Progenitor cell of endocrine pancreas (in vitro differentiated cells): Measurements from ENCODE around the gene CHMP4A. TPM values are rescaled to one million over a fixed set of nuclear protein-coding genes. Genes with fewer than 3 reads are reported as not detected.
"Not testable (repeated sequence)": the region's sequence is repeated elsewhere in the genome, so short reads cannot be mapped to it uniquely, and the experiment has no call there.

Experiments
- DNase-seq: peaks from one replicate; pipeline ENCODE4 v3.0.0; 2021; ENCODE audit warnings: low spot score; ENCODE audit not compliant: unreplicated experiment
- H3K27ac Mint-ChIP-seq: 2 replicates; pipeline ENCODE4 v1.8.0; 2021; ENCODE audit warnings: mild to moderate bottlenecking, moderate library complexity, mixed read lengths
- H3K27me3 Mint-ChIP-seq: 2 replicates; pipeline ENCODE4 v1.8.0; 2021; ENCODE audit warnings: mixed read lengths
- H3K36me3 Mint-ChIP-seq: 2 replicates; pipeline ENCODE4 v1.8.0; 2022; ENCODE audit warnings: mixed read lengths; ENCODE audit not compliant: insufficient read depth
- H3K4me1 Mint-ChIP-seq: 2 replicates; pipeline ENCODE4 v1.8.0; 2021; ENCODE audit warnings: low read depth, mixed read lengths
- H3K4me3 Mint-ChIP-seq: 2 replicates; pipeline ENCODE4 v1.8.0; 2021; ENCODE audit warnings: low read depth, mild to moderate bottlenecking, moderate library complexity, mixed read lengths
- H3K9me3 Mint-ChIP-seq: 2 replicates; pipeline ENCODE4 v1.8.0; 2021; ENCODE audit warnings: low read depth, mixed read lengths
- CTCF ChIP-seq: fragments of 200-600 bp; sonication (generic); IDR thresholded peaks from one replicate; pipeline ENCODE4 v1.5.0; 2021; ENCODE audit warnings: antibody characterized with exemption, mild to moderate bottlenecking; ENCODE audit not compliant: unreplicated experiment
- total RNA-seq: library from RNA; stranded (reverse); gene quantifications from 2 replicates; pipeline ENCODE4 v1.2.1, GENCODE V29; 2021

Gene CHMP4A
- total RNA-seq, 1 donor from 2014 or later, result 54.3 TPM

DNA sequence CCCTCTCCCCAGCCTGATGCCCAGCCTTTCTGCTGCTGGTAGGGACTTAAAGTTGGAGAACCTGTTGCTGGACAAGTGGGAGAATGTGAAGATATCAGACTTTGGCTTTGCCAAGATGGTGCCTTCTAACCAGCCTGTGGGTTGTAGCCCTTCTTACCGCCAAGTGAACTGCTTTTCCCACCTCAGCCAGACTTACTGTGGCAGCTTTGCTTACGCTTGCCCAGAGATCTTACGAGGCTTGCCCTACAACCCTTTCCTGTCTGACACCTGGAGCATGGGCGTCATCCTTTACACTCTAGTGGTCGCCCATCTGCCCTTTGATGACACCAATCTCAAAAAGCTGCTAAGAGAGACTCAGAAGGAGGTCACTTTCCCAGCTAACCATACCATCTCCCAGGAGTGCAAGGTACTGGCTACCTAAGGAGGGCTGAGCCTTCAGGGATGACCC is 6.2 kb downstream of the CHMP4A start:
- no peaks in the 10 kb centered on the region for H3K4me1 Mint-ChIP-seq
- no peak overlapping the region for H3K4me3 Mint-ChIP-seq
- H3K27ac Mint-ChIP-seq, result no peak overlapping the region
- peaks cover 6% of the 10 kb centered on the region for H3K9me3 Mint-ChIP-seq
- H3K27me3 Mint-ChIP-seq, result no peaks in the 10 kb centered on the region
- peaks cover 42% of the 10 kb centered on the region for H3K36me3 Mint-ChIP-seq
- no peak for DNase-seq
- no peak for TF ChIP-seq CTCF

DNA sequence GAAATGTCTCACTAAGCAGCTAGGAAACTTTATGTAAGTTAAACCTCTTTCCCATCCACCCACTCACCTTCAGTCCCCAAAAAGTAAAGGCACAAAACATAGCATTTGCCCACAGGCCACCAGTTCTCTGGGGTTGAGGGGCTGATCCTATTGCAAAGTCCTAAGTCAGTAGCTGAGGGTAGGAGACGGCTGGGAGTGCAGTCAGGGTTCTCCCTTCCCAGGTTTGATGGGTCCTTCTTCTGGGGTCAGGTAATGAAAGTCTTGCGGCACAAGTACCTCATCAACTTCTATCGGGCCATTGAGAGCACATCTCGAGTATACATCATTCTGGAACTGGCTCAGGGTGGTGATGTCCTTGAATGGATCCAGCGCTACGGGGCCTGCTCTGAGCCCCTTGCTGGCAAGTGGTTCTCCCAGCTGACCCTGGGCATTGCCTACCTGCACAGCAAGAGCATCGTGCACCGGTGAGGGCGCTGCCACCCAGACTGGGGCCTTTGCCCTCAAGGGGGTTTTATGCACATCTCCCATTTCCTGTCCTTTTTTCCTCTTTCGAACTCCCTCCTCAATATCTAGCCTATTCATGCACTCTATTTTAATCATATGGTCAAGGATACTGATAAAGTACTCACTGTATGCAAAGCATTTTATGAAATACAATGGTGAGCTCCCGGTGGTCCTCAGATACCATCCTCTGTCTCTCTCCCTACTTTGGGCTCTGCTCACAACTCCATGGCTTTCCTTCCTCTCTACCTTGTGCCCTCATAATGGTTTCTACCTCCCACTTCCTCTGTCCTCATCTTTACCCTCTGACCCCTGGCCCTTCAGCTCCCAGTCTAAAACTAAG is 6.8 kb downstream of the CHMP4A start:
- peaks cover 10% of the 10 kb centered on the region for H3K9me3 Mint-ChIP-seq
- no peak for DNase-seq
- H3K27ac Mint-ChIP-seq, result no peak overlapping the region
- H3K4me1 Mint-ChIP-seq, result no peaks in the 10 kb centered on the region
- no peak for TF ChIP-seq CTCF
- no peaks in the 10 kb centered on the region for H3K27me3 Mint-ChIP-seq
- H3K4me3 Mint-ChIP-seq, result no peak overlapping the region
- peaks cover 45% of the 10 kb centered on the region for H3K36me3 Mint-ChIP-seq

DNA sequence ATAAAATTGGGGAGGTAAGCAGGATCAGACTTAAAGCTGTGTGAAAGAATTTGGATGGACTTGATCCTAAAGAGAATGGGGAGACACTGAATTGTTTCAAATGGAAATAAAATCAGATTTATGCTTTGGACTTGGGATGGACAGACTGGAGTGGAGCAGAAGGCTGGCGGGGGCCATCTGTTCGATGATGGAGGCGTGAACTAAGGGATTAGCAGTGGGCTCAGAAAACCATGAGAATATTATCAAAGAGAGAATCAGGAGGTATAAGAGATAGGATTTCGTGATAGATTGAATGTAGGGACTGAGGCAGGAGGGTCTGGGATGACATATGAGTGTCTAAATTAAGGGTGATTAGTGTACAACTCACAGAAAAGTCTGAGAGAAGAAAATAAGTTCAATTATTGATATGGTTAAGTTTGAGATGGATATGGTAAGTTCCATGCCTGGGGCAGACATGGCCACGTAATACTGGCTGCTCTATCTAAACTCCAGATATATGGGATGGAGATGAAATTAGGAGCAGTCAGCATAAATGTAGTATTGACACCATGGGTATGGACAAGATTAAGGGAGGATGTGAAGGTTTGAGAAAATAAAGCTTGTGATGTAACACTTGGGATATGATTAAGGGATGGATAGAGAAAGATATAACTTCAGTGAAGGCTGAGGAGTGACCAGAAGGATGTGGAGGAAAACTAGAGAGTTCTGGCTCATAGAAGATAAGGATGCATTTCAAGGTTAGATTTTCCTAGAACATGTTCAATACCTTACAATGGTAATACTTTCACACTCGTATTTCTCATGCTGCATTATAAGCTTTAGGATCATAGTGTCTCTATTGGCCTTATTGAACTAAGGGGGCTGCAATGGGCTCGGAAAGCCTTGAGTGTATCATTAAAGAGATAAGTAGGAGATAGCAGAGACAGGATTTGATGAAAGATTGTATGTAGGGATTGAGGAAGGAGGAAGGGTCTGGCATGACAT is 8.8 kb downstream of the CHMP4A start:
- H3K27me3 Mint-ChIP-seq, result no peaks in the 10 kb centered on the region

GRCh38 chr14:24203249-24203886 is 9.9 kb downstream of the CHMP4A start:
- Mint-ChIP-seq H3K9me3 (peaks cover 12% of the 10 kb centered on the region), H3K36me3 (peaks cover 48% of the 10 kb centered on the region)
- not testable (repeated sequence) for H3K27ac Mint-ChIP-seq, H3K27me3 Mint-ChIP-seq, H3K4me1 Mint-ChIP-seq, H3K4me3 Mint-ChIP-seq, DNase-seq

More for the DNA sequence above, 8.8 kb downstream of the CHMP4A start:
- Mint-ChIP-seq H3K4me1 (no peaks in the 10 kb centered on the region), H3K4me3 (no peak overlapping the region), H3K9me3 (peaks cover 12% of the 10 kb centered on the region), H3K27ac (no peak overlapping the region), H3K36me3 (peaks cover 44% of the 10 kb centered on the region)
- DNase-seq, result no peak
- TF ChIP-seq CTCF, result no peak

DNA sequence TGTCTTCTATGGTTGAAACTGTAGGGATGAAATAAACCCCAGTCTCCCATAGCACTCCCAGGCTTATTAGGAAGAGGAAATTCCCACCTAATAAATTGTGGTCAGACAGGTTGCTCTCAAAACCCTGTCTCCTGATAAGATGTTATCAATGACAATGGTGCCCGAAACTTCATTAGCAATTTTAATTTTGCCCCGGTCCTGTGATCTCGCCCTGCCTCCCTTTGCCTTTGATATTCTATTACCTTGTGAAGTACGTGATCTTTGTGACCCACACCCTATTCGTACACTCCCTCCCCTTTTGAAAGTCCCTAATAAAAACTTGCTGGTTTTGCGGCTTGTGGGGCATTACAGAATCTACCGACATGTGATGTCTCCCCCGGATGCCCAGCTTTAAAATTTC is 10.8 kb downstream of the CHMP4A start:
- H3K9me3 Mint-ChIP-seq, result peaks cover 12% of the 10 kb centered on the region
- H3K4me3 Mint-ChIP-seq, H3K27me3 Mint-ChIP-seq, H3K4me1 Mint-ChIP-seq, DNase-seq, H3K27ac Mint-ChIP-seq: not testable (repeated sequence)
- peaks cover 46% of the 10 kb centered on the region for H3K36me3 Mint-ChIP-seq
